A549 treated with RU486 at 1 μM for 4 hours (cell line): ENCODE results near the gene DPF3. TPM values are rescaled to one million over a fixed set of nuclear protein-coding genes. Genes with fewer than 3 reads are reported as not detected.

Experiments used
- total RNA-seq: library from RNA; stranded (reverse); fragments of 200-300 nt; extraction: Qiagen RNA extraction; gene quantifications from 5 replicates; pipeline ENCODE4 v1.2.3, GENCODE V29; 2022; ENCODE audit warnings: low read depth

DPF3 gene
- 0.13 to 0.61 TPM (median 0.23 TPM) in 5 replicates for total RNA-seq

GRCh38 chr14:72893636-72894322 lies at the start of gene DPF3:
DPF3 (minus strand) TSS chr14:72894101; CDS start chr14:72894088, 13 bp downstream.

DNA sequence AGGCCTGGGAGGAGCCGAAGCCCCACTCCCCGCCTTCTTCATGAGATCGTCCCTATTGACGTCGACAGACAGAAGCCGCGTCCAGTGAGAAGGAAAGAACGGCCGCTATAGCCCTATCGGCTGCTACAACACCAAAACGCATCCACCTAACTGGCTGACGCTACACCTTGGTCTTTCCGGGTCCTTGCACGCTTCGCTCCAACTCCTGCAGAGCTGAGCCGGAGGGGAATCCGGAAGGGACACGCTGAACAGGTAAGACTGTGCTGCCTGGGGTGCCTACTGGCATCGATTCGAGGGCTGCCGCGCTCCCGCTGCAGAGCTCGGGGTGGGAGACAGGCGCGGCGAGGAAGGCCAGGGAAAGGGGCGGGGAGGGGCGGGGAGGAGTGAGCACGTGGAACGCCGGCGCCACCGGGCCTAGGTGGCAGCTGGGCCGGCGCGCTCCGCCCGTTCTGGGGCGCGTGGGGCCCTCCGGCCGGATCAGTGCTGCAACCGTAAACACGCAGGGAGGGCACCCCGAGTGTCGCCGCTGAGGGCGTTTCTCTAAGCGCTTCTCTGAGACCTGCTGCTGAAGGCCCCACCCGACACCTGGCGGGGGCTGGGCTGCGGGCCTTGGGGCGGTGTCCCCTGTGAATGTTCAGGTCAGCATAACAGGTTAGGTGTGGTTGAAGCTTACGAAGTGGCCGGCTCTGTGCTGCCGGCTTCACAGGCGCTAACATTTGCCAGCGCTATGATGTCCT lies 32.6 kb upstream of the DPF3 start, which contains the start of gene DCAF4:
Gene DCAF4, plus strand, starts transcription at position 173 of the 737 bp plus-strand sequence. CDS start 11,515 bp downstream, outside the sequence.

Other genes starting within 250 kb of the DPF3 start
- 24.1 to 30.3 TPM (median 28.5 TPM) in 5 replicates for gene DCAF4, start 32.4 kb upstream of the DPF3 start, total RNA-seq
- 9.0 to 10.7 TPM (median 9.4 TPM) in 5 replicates for gene ZFYVE1, start 133.0 kb upstream of the DPF3 start, total RNA-seq
- 54.2 to 77.0 TPM (median 60.8 TPM) in 5 replicates for gene RBM25, start 164.4 kb upstream of the DPF3 start, total RNA-seq
- gene PSEN1, start 242.4 kb upstream of the DPF3 start, total RNA-seq: 48.8 to 73.6 TPM (median 61.8 TPM) in 5 replicates